Endothelial cell of umbilical vein (primary cell): ENCODE data around the gene DGUOK. TPM values are rescaled to one million over a fixed set of nuclear protein-coding genes. Genes with fewer than 3 reads are reported as not detected.

Experiments
- BruUV-seq: library from RNA; stranded (reverse); fragments of 400-500 nt; replicated peaks from 2 replicates; lab custom pipeline; 2021; lab: Mats Ljungman, UMichigan
- CTCF ChIA-PET: fragments of 300-600, 350-600 bp; sonication (Branson Sonifier 250); formaldehyde crosslinking; loops from one replicate; lab custom pipeline; 2021; ENCODE audit warnings: antibody characterized with exemption, inconsistent platforms; lab: Charles Lee
- POLR2A ChIA-PET: fragments of 300-600, 350-600 bp; sonication (Branson Sonifier 250); formaldehyde crosslinking; loops from one replicate; lab custom pipeline; 2021; ENCODE audit warnings: antibody characterized with exemption, inconsistent platforms; lab: Charles Lee
- DNase-seq: peaks from one replicate; pipeline ENCODE4 v3.0.0-alpha.2; 2011; ENCODE audit warnings: low read depth, low spot score
- FAIRE-seq: peaks from 2 replicates; lab custom pipeline; 2011; peaks lifted over from hg19 to GRCh38; lab: Jason Lieb, UNC
- H2AFZ ChIP-seq: 2 replicates; pipeline ENCODE4 v1.6.0; 2012; ENCODE audit warnings: low read depth, low read length, control low read depth, inconsistent platforms
- H3K27ac ChIP-seq: 2 replicates; pipeline ENCODE4 v1.5.1; 2011; ENCODE audit warnings: low read depth, mild to moderate bottlenecking, control low read depth, low read length, moderate library complexity; ENCODE audit not compliant: insufficient read depth
- H3K27me3 ChIP-seq, 2 experiments: 2 replicates each; pipeline versions ENCODE4 v1.6.0 to v1.6.1; 2011; ENCODE audit warnings: low read length in 2 of 2, mixed read lengths in 1 of 2; ENCODE audit not compliant: control insufficient read depth in 2 of 2, insufficient read depth in 2 of 2
- H3K36me3 ChIP-seq, 2 experiments: 2 replicates in 1 of 2; 3 replicates in 1 of 2; pipeline ENCODE4 v1.5.1; 2011; ENCODE audit warnings: low read length in 2 of 2, mild to moderate bottlenecking in 1 of 2, moderate library complexity in 1 of 2; ENCODE audit not compliant: control insufficient read depth in 2 of 2, insufficient read depth in 2 of 2; ENCODE audit errors: extremely low read depth in 1 of 2
- H3K4me1 ChIP-seq: 3 replicates; pipeline ENCODE4 v1.5.1; 2011; ENCODE audit warnings: mild to moderate bottlenecking, low read length; ENCODE audit not compliant: control insufficient read depth, insufficient read depth; ENCODE audit errors: extremely low read depth
- H3K4me2 ChIP-seq: 2 replicates; pipeline ENCODE4 v1.6.1; 2011; ENCODE audit warnings: low read length, control low read depth, mixed read lengths; ENCODE audit not compliant: insufficient read depth
- H3K4me3 ChIP-seq, 3 experiments: fragments of 200-600 bp in 1 of 3; sonication (generic), shearing (Covaris generic) in 1 of 3; replicated peaks in 1 of 3; 2 replicates each; pipeline ENCODE4 v1.5.1; 2011 to 2016; ENCODE audit warnings: control low read depth in 3 of 3, low read length in 3 of 3, mild to moderate bottlenecking in 2 of 3, inconsistent platforms in 1 of 3, low read depth in 1 of 3, moderate library complexity in 1 of 3; ENCODE audit not compliant: insufficient read depth in 1 of 3
- H3K79me2 ChIP-seq: 2 replicates; pipeline ENCODE4 v1.6.0; 2012; ENCODE audit warnings: low read length, inconsistent platforms; ENCODE audit not compliant: control insufficient read depth, insufficient read depth
- H3K9ac ChIP-seq: replicated peaks from 2 replicates; pipeline ENCODE3; 2011; ENCODE audit warnings: low read length, control low read depth; ENCODE audit not compliant: insufficient read depth; ENCODE audit errors: extremely low read depth
- H3K9me1 ChIP-seq: replicated peaks from 3 replicates; pipeline ENCODE4 v1.6.0; 2011; ENCODE audit warnings: mild to moderate bottlenecking, low read length; ENCODE audit not compliant: control insufficient read depth, insufficient read depth; ENCODE audit errors: extremely low read depth
- H3K9me3 ChIP-seq: replicated peaks from 2 replicates; pipeline ENCODE4 v1.5.1; 2012; ENCODE audit warnings: low read length, inconsistent platforms; ENCODE audit not compliant: control insufficient read depth, insufficient read depth
- H4K20me1 ChIP-seq: replicated peaks from 2 replicates; pipeline ENCODE3; 2011; ENCODE audit warnings: mild to moderate bottlenecking, low read length; ENCODE audit not compliant: control insufficient read depth, insufficient read depth; ENCODE audit errors: extremely low read depth
- CTCF ChIP-seq, 2 donors: IDR thresholded peaks; 1 replicate in 1 of 2; 2 replicates in 1 of 2; pipeline ENCODE4 v1.5.1; 2011; ENCODE audit warnings: low read length in 2 of 2, mild to moderate bottlenecking in 2 of 2, moderate library complexity in 2 of 2, control low read depth in 1 of 2, inconsistent platforms in 1 of 2, low read depth in 1 of 2; ENCODE audit not compliant: insufficient read depth in 1 of 2; ENCODE audit errors: extremely low read depth in 1 of 2
- GATA2 ChIP-seq: IDR thresholded peaks from 2 replicates; pipeline ENCODE4 v1.7.0; 2011; ENCODE audit warnings: low read depth, mild to moderate bottlenecking, moderate library complexity, mixed read lengths, low read length; ENCODE audit not compliant: insufficient read length, insufficient read depth
- MYC ChIP-seq: IDR thresholded peaks from one replicate; pipeline ENCODE4 v1.6.1; 2011; ENCODE audit warnings: mild to moderate bottlenecking, low read depth, low read length
- POLR2A ChIP-seq: IDR thresholded peaks from 2 replicates; pipeline ENCODE4 v1.6.1; 2012; ENCODE audit warnings: low read depth, mild to moderate bottlenecking, control low read depth, low read length
- dilution Hi-C: fragments of 300-500 bp; cut with MboI; formaldehyde crosslinking; loops from one replicate; pipeline ENCODE4 v1.15.0; 2019; ENCODE audit warnings: low sequenced_read_pairs; ENCODE audit not compliant: extremely low pct_ligation_motif_present
- intact Hi-C: fragments of 100-400 bp; cut with micrococcal nuclease; formaldehyde crosslinking; loops from one replicate; pipeline ENCODE4 v1.10.0; 2022
- polyA plus RNA-seq, 4 experiments: library from polyadenylated mRNA; depleted of rRNA in 3 of 4; stranded (reverse) in 3 of 4; unstranded in 1 of 4; fragments of >200 nt; gene quantifications; 2 replicates each; pipeline versions ENCODE4 v1.2.1 to v1.2.3, GENCODE V29; 2011 to 2012; ENCODE audit warnings: missing spikeins in 1 of 4
- total RNA-seq: library from RNA; stranded (reverse); gene quantifications from 2 replicates; pipeline ENCODE4 v1.2.3, GENCODE V29; 2021

Gene DGUOK
- total and polyA plus RNA-seq, 2 donors (not counting 3 experiments of a cell fraction or from before 2014, with no cell fraction given), result 51.8 to 77.5 TPM

- H3K79me2 ChIP-seq, result no peaks in the 10 kb centered on the region
- no peak overlapping the region for H3K9ac ChIP-seq
- DNase-seq (peak; percentile 16), FAIRE-seq (no peak)
- no peak overlapping the region for H3K27ac ChIP-seq
- dilution Hi-C loops, result no loop called here
- BruUV-seq, result no TSS peak
- peaks cover 16 to 25% of the 10 kb centered on the region in 2 experiments for H3K27me3 ChIP-seq
- H3K4me1 ChIP-seq, result no peaks in the 10 kb centered on the region
- ChIA-PET POLR2A (no interaction called here), CTCF (interaction anchor here (1.0 to 2.3 kb wide), 4 partner anchors 9 to 258 kb away, joined by 3 to 9 read pairs (median 6); partner anchors contain the start of gene MOB1A)
- H3K4me2 ChIP-seq, result no peak overlapping the region
- H3K9me3 ChIP-seq, result no peaks in the 10 kb centered on the region
- no peak overlapping the region for H2AFZ ChIP-seq
- no peaks in the 10 kb centered on the region for H3K36me3 ChIP-seq
- H3K4me3 ChIP-seq, result no peak overlapping the region
- no peaks in the 10 kb centered on the region for H4K20me1 ChIP-seq
- intact Hi-C loops, result no loop called here
- no peaks in the 10 kb centered on the region for H3K9me1 ChIP-seq
- TF ChIP-seq MYC (no peak), POLR2A (no peak), GATA2 (no peak), CTCF (IDR thresholded peaks at IDR 0.05; ENCODE audit: extremely low read depth in 1 of 2, insufficient read depth in 1 of 2, low read depth in 1 of 2, low read length in 2 of 2) (peak in 1 of 2 donors; percentile 18)
These were observed 5.8 kb upstream of the DGUOK start for GRCh38 chr2:73920577-73921545.
